Neuron (in vitro differentiated cells): ENCODE data around the gene ARHGEF4.

Source experiments
- H2AFZ ChIP-seq: one replicate; pipeline ENCODE4 v1.6.1; 2013; ENCODE audit warnings: low read depth, mild to moderate bottlenecking, inconsistent platforms, low read length, moderate library complexity
- H3K27me3 ChIP-seq: one replicate; pipeline ENCODE4 v1.6.1; 2013; ENCODE audit warnings: low read length; ENCODE audit not compliant: insufficient read depth
- H3K36me3 ChIP-seq: one replicate; pipeline ENCODE4 v1.6.1; 2013; ENCODE audit warnings: low read length; ENCODE audit not compliant: insufficient read depth
- H3K4me1 ChIP-seq: one replicate; pipeline ENCODE4 v1.6.1; 2013; ENCODE audit warnings: low read length; ENCODE audit not compliant: insufficient read depth
- H3K4me3 ChIP-seq: 2 replicates; pipeline ENCODE4 v1.5.1; 2013; ENCODE audit warnings: mild to moderate bottlenecking, low read length, moderate library complexity
- H3K9me3 ChIP-seq: one replicate; pipeline ENCODE4 v1.6.1; 2013; ENCODE audit warnings: low read length

Gene ARHGEF4

DNA sequence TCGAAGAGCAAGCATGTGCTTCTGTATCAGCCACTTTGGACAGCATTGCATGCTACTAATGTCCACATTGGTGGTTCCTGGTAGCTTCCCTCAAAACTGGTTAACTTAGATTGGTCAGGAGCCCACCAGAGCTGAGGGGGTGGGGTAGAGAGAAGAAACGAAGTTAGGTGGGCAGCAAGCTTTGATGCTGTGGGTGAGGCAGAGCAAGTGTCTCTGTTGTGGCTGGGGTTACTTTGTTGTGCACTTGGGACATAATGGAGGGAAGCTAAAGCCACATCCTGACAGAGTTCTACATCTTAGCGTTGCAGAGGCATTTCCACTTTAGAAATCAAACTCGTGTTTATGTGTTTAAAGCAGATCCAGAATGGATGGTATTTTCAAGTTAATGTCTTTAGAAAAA, 173.9 kb downstream of the ARHGEF4 start:
- Histone ChIP-seq H3K4me3 (no peak overlapping the region), H2AFZ (no peak overlapping the region), H3K4me1 (no peaks in the 10 kb centered on the region), H3K9me3 (no peaks in the 10 kb centered on the region), H3K36me3 (no peaks in the 10 kb centered on the region), H3K27me3 (peaks cover 11% of the 10 kb centered on the region)

DNA sequence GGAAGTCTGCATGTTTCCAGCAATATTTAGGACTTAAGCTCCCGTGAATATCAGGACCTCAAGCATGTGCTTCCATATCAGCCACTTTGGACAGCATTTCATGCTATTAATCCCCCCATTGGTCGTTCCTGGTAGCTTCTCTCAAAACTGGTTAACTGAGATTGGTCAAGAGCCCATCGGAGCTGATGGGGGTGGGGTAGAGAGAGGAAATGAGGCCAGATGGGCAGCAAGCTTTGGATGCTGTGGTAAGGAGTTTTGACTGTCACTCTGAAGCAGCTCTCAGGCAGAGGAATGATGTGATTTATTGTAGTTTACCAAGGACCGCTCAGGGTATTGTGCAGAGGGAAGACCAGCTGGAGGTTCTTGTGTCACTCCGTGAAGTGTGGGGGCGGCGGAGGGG, 174.8 kb downstream of the ARHGEF4 start:
- Histone ChIP-seq H3K4me1 (no peaks in the 10 kb centered on the region), H3K36me3 (no peaks in the 10 kb centered on the region), H3K9me3 (no peaks in the 10 kb centered on the region), H3K4me3 (no peak overlapping the region), H3K27me3 (peaks cover 10% of the 10 kb centered on the region), H2AFZ (no peak overlapping the region)

DNA sequence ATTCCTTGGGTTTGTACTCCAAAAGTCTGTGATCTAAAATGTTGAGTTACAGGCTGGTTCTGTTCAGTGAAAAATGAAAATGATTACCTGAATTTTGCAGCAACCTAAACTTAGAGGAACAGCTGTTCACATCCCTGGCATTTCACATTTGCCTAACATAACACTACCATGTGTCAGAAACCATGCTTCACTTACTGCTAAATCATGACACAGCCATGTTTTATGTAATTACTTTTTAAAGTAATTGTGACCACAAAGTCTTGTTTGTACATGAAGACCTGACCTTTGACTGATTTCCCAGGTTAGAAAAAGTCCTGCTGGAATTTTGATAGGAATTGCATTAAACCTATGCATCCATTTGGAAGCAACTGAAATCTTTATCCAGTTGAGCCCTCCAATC, 177.4 kb downstream of the ARHGEF4 start:
- no peaks in the 10 kb centered on the region for H3K36me3 ChIP-seq
- no peak overlapping the region for H3K4me3 ChIP-seq
- no peaks in the 10 kb centered on the region for H3K9me3 ChIP-seq
- H3K27me3 ChIP-seq, result peaks cover 14% of the 10 kb centered on the region
- no peaks in the 10 kb centered on the region for H3K4me1 ChIP-seq
- no peak overlapping the region for H2AFZ ChIP-seq

DNA sequence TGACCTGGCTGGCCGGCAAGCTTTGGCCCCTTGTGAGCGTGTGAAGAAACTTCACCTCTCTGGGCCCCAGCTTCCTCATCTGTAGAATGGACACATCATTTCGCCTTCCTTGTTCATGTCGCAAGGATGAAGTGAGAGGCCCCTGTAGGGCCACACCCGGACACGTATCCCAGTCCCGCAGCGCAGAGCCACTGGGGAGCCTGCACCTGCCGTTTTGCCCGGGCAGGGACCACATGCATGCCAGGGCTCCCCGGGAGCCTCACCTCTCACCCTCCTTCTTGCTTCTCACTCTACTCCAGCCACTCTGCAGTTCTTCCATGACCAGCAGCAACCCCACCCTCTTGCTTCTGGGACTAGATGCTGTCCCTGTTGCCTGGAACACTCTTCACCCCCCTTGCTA, 179.1 kb downstream of the ARHGEF4 start:
- Histone ChIP-seq H2AFZ (no peak overlapping the region), H3K4me1 (no peaks in the 10 kb centered on the region), H3K4me3 (no peak overlapping the region), H3K9me3 (no peaks in the 10 kb centered on the region), H3K27me3 (peaks cover 10% of the 10 kb centered on the region), H3K36me3 (no peaks in the 10 kb centered on the region)

DNA sequence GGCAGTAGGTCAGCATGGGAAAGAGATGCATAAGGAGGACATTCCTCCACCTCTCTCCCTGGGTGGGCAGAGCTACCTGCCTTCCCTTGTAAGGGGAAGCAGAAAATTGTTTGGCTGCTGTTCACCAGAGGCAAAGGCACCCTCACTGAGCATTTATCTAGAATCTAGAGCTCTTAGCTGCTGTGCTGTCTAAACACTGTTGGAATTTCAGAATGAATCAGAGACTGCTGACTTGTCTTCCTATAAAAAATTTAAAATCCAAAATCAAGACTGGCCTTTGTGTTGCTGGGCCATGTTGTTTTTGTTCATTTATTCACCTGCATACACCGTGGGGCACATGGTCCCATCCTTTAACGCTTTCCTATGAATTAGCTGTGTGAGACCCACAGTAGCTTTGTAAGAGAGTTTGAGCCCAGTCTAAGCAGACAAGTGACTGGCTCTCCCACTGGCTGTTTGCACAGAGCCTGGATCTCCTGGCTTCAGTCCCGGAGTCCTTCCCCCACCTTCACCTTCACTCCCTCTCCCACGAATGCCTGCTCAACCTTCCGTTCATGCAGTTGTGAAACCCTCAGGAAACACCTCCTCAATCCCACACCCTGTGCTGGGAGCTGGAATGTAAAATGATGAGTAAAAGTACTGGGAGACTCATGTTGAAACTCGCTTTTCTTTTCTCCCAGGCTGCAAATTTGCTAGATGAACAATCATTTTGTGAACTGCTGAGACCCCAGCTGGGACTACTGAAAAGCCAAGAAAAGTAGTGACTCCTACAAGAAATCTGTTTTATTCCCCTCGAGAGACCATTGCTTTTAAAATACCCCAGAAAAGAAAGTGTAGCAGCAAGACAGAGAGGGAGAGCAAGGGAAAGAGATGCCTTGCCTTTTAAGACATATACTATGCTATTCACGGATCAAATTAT, 180.4 kb downstream of the ARHGEF4 start:
- H3K4me3 ChIP-seq, result no peak overlapping the region
- H3K4me1 ChIP-seq, result no peaks in the 10 kb centered on the region
- no peaks in the 10 kb centered on the region for H3K36me3 ChIP-seq
- H3K27me3 ChIP-seq, result peaks cover 7% of the 10 kb centered on the region
- no peaks in the 10 kb centered on the region for H3K9me3 ChIP-seq
- H2AFZ ChIP-seq, result no peak overlapping the region

DNA sequence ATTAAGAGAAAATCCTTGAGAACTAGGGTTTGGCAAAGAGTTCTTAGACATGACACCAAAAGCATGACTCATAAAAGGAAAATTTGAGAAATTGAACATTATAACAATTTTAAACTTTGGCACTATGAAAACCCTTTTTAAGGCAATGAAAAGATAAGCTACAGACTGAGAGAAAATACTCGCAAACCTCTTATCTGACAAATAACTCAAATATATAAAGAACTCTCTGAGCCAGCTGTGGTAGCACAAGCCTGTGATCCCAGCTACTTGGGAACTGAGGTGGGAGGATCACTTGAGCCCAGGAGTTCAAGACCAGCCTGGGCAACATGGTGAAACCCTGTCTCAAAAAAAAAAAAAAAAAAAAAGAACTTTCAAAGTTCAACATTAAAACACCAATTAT, 186.0 kb downstream of the ARHGEF4 start:
- Histone ChIP-seq H3K4me1 (no peaks in the 10 kb centered on the region), H2AFZ (no peak overlapping the region), H3K9me3 (peaks cover 2% of the 10 kb centered on the region), H3K4me3 (no peak overlapping the region), H3K36me3 (no peaks in the 10 kb centered on the region), H3K27me3 (peaks cover 4% of the 10 kb centered on the region)

DNA sequence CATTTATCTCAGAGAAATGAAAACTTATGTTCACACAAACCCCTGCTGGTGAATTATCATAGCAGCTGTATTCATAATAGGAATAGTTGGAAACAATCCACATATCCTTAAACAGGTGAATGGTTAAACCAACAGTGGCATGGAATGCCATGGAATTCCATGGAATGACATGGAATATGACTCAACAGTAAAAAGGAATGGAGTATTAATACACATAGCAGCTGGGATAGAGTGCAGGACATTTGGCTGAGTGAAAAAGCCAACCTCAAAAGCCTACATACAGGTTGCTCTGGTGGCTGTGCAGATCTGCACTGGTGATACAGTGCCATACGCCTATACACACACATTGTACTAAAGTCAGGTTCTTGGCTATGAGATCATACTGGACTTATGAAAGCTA, 187.0 kb downstream of the ARHGEF4 start:
- Histone ChIP-seq H3K9me3 (peaks cover 8% of the 10 kb centered on the region), H3K36me3 (no peaks in the 10 kb centered on the region), H3K4me3 (no peak overlapping the region), H3K4me1 (no peaks in the 10 kb centered on the region), H3K27me3 (peaks cover 4% of the 10 kb centered on the region), H2AFZ (no peak overlapping the region)

DNA sequence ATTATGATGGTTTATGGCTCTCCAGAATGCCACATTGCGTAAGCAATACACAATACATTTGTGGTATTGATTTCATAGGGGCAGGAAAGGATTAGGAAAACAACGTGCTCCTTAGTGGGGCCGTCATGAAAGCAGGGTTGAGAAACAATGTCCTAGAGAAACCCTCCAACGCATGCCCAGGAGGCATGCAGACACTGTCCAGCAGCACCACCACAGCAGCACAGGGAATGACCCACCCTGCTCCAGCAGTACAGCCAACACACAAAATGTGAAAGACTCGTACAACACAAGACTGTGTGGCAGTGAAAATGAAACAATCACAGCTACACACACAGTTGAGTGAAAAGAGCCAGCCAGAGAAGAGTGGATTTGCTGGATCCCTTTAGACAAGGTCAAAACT, 190.2 kb downstream of the ARHGEF4 start:
- H3K27me3 ChIP-seq, result peaks cover 11% of the 10 kb centered on the region
- H3K4me3 ChIP-seq, result no peak overlapping the region
- no peaks in the 10 kb centered on the region for H3K4me1 ChIP-seq
- peaks cover 8% of the 10 kb centered on the region for H3K9me3 ChIP-seq
- H3K36me3 ChIP-seq, result no peaks in the 10 kb centered on the region
- no peak overlapping the region for H2AFZ ChIP-seq

DNA sequence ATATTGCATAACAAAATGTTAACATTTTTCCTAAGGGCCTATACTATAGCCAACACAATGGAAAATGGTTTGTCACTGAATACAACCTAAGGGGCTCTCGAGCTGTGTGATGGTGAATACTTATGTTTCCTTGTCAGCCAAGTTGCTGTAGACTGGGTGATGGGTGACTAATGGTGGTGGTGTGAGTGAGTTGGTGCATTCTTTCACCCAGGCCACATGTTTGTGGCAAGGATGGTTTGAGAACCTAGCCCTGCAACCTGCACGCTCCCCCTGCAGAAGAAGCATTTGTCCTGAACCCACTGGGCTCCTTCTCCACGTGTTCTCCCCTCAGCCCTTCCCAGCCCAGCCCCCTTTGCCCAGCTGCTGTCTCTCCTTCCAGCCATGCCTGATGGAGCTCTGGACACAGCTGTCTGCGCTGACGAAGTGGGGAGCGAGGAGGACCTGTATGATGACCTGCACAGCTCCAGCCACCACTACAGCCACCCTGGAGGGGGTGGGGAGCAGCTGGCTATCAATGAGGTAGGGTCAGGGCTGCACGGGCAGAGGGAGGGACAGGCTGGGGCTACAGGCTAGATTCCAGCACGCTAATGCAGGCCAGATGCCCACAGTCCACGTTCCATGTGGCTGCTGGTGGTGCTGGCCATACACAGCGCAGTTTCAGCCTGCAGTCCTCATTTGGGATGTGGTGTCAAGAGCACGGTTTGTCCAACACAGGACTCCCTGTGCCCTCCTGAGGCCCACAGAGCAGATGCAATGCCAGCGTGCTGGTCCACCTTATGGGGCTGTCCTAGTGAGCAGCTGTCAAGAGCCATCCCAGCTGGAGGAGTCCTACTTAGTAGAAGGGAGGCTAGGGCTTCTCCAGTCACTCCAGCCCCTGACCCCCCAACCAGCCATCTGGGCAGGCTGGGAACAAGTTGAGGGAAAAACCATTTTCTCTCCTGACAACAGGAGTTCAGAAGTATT, 191.1 kb downstream of the ARHGEF4 start:
- H3K36me3 ChIP-seq, result no peaks in the 10 kb centered on the region
- no peak overlapping the region for H3K4me3 ChIP-seq
- no peaks in the 10 kb centered on the region for H3K4me1 ChIP-seq
- H3K9me3 ChIP-seq, result peaks cover 8% of the 10 kb centered on the region
- peaks cover 16% of the 10 kb centered on the region for H3K27me3 ChIP-seq
- no peak overlapping the region for H2AFZ ChIP-seq

DNA sequence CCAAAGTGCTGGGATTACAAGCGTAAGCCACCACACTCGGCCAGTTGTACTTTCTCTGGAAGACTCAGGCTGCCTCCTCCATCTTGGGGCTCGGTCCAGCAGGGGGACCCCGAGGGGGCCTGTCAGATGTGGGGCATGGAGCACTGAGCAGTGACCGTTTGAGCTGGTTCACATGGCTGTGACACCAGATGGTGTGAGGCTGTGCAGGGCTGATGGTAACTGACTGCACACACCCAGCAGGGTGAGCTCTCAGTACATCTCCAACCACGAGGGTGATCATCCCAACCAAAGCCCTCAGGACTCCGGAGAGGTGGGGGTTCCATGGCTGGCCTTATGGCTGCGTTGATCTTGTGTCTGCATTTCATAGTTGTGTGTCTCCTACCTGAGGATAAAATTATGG, 193.1 kb downstream of the ARHGEF4 start:
- Histone ChIP-seq H3K4me1 (peaks cover 7% of the 10 kb centered on the region), H3K36me3 (no peaks in the 10 kb centered on the region), H3K4me3 (no peak overlapping the region), H2AFZ (no peak overlapping the region), H3K27me3 (peaks cover 27% of the 10 kb centered on the region), H3K9me3 (peaks cover 8% of the 10 kb centered on the region)

DNA sequence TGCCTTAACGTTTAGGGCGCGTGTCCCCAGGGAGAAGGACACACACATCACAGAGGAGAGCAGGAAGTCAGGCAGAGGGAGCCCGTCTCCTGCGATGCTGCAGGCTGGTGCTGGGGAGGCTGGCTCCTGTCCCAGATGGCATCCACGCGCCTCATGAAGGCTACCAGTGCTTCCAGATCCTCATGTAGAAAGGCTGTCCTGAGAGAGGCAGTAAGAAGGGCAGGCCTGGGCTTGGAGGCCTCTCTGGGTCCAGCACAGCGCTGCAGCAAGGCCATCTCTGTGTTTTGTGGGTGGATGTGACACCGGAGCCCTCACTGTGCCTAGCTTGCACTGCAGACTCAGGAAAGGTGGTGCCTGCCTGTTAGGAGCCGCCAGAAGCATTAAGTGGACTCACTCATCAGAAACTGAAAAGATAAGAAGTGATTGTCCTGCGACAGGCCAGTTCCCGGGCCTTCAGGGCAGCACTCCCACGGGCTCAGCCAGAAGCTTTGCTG, 193.8 kb downstream of the ARHGEF4 start:
- no peaks in the 10 kb centered on the region for H3K36me3 ChIP-seq
- H3K4me3 ChIP-seq, result no peak overlapping the region
- peaks cover 8% of the 10 kb centered on the region for H3K4me1 ChIP-seq
- H2AFZ ChIP-seq, result no peak overlapping the region
- peaks cover 24% of the 10 kb centered on the region for H3K27me3 ChIP-seq
- peaks cover 8% of the 10 kb centered on the region for H3K9me3 ChIP-seq

DNA sequence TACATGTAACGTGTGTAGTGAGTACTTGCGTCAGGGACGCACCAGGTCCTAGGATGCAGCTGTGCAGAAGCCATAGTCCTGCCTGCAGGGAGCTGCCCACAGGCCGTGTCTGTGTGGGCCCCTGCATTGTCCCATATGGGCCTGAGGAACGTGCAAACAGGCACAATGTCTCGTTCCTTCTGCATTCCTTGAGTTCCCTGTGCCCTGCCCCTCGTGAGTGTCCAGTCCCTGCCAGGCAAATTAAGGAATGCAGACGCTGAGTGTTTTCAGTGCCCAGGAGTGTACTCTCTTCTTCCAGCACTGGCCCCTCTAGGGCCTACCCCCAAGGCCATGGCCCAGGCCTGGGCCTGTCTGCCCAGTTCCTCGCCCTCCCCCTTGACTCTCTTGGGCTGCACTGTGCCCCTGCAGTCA, 194.7 kb downstream of the ARHGEF4 start:
- H2AFZ ChIP-seq, result no peak overlapping the region
- H3K4me1 ChIP-seq, result peaks cover 13% of the 10 kb centered on the region
- no peaks in the 10 kb centered on the region for H3K36me3 ChIP-seq
- H3K9me3 ChIP-seq, result peaks cover 8% of the 10 kb centered on the region
- no peak overlapping the region for H3K4me3 ChIP-seq
- peaks cover 23% of the 10 kb centered on the region for H3K27me3 ChIP-seq

DNA sequence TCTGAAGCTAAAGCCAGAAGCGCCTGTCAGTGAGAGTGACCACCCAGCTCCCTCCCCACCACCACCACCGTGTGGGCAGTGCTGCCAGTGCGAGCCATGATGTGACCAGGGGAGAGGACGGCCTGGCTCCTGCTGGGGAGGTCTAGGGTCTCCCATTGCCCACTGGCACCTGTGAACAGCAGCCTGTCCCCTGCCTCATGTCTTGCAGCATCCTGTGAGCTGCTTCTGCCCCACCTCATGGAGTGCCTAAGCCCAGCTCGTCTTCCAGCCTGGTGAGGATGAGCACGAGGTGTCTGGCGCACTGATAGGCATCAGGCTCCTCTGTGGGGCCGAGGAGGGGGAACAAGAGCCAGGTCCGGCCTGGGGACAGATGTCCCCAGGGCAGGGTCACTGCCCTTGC, 195.2 kb downstream of the ARHGEF4 start:
- H3K9me3 ChIP-seq, result peaks cover 8% of the 10 kb centered on the region
- peaks cover 13% of the 10 kb centered on the region for H3K4me1 ChIP-seq
- no peaks in the 10 kb centered on the region for H3K36me3 ChIP-seq
- H3K27me3 ChIP-seq, result peaks cover 23% of the 10 kb centered on the region
- no peak overlapping the region for H2AFZ ChIP-seq
- no peak overlapping the region for H3K4me3 ChIP-seq
